Stimulated activated CD4-positive, alpha-beta T cell treated with anti-CD3 and anti-CD28 coated beads, Interleukin-4, amount 100 ng/mL, for 24 hours (primary cell): ENCODE measurements around the gene NCCRP1.
"Not testable (repeated sequence)": the region's sequence is repeated elsewhere in the genome, so short reads cannot be mapped to it uniquely, and the experiment has no call there.

Experiments used
- DNase-seq: peaks from one replicate; pipeline ENCODE4 v3.0.0-alpha.2; 2020

The NCCRP1 gene

DNA sequence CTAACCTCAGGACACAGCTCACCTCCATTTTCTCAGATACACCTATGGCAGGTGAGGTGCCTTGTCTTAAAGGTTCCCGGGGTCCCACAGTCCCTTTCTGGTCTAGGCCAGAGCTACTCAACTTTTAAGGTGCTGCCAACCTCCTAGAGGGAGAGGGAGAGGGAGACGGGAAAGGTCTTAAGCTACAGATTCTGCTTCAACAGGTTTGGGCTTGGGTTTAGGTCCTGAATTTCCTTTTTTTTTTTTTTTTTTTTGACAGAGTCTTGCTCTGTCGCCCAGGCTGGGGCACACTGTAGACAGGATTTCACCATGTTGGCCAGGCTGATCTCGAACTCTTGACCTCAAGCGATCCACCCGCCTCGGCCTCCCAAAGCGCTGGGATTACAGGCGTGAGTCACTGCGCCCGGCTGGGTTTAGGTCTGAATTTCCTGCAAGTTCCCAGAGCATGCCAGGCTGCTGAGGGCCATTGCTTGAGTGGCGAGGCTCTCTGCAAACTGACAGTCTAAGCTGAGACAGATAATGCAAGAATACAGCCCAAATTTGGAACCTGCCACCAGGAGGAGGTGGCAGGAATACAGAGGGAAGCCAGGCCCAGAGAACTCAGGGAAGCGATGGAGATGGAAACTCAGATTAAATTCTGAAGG is 15.1 kb downstream of the NCCRP1 start:
- no peak for DNase-seq

DNA sequence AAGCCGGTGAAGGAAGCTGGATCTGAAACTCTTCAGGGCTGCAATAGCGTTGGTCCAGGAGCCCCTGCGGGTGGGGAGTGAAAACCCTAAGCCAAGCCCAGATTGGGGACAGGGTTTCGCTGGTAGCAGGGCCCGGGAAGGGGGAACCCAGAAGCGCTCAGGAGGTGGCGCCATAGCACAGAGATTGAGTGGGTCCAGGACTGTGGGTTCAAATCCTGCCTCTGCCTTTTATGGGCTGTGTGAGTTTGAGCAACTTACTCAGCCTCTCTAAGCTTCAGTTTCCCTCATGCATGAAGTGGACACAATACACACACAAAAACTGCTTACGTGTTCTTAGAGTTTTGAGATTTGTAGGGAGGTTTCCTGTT is 15.6 kb downstream of the NCCRP1 start:
- peak; percentile 64 for DNase-seq

DNA sequence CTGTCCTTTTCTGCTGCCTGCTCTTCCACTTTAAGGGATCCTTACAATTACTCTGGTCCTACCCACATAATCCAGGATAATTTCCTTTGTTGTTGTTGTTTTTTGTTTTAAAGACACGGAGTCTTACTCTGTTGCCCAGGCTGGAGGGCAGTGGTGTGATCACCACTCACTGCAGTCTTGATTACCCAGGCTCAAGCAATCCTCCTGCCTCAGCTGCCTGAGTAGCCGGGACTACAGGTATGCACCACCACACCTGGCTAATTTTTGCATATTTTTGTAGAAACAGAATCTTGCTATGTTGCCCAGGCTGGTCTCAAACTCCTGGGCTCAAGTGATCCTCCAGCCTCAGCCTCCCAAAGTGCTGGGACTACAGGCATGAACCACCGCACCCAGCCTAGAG is 18.6 kb downstream of the NCCRP1 start:
- DNase-seq: not testable (repeated sequence)

DNA sequence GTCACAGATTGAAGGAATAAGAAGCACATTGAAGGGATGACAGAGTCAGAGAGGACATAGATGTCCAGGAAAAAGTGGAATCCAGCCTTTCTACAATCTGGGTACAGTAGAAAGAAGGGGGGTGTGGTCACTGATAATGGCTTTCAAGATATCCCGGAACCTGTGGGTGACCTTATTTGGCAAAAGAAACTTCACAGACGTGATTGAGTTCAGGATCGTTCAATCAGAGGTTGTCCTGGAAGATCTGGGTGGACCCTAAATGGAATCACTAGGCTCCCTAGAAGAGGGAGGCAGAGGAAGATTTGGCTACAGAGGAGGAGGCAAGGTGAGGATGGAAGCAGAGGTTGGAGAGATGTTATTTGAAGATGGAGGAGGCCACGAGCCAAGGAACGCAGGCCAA is 20.3 kb downstream of the NCCRP1 start:
- no peak for DNase-seq

DNA sequence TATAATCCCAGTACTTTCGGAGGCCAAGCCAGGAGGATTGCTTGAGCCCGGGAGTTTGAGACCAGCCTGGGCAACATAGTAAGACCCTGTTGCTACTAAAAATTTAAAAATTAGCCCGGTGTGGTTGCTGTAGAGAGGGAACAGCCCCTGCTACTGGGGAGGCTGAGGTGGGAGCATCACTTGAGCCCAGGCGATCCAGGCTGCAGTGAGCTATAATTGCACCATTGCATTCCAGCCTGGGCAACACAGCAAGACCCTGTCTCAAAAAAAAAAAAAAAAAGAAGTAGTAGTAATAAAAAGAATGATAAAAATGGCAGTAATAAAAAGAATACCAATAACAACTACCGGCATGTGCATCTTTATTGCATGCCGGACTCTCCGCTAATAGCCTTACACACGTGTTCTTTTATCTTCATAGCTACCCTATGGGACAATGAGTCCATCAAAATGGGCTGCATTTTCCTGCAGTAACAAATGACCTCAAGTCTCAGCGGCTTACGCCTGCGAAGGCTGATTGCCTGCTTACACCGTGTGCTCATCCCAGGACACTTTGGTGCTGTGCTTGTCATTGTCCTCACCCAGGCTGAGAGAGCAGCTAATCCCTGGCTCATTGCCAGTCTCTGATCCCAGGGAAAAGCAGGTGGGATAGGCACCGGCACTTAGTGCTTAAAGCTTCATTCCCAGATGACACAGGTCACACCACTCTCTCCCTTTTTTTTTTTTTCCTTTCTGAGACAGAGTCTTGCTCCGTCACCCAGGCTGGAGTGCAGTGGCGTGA is 21.7 kb downstream of the NCCRP1 start:
- no peak for DNase-seq

DNA sequence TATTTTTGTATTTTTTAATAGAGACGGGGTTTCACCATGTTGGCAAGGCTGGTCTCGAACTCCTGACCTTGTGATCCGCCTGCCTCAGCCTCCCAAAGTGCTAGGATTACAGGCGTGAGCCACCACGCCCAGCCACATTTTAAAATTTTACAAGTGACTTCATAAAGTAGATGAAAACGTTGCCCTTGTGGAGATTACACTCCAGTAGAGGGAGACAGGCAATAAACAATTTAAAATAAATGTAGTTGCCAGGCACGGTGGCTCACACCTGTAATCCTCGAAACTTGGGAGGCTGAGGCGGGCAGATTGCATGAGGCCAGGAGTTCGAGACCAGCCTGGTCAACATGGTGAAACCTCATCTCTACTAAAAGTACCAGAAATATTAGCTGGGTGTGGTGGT is 22.3 kb downstream of the NCCRP1 start:
- DNase-seq: not testable (repeated sequence)

DNA sequence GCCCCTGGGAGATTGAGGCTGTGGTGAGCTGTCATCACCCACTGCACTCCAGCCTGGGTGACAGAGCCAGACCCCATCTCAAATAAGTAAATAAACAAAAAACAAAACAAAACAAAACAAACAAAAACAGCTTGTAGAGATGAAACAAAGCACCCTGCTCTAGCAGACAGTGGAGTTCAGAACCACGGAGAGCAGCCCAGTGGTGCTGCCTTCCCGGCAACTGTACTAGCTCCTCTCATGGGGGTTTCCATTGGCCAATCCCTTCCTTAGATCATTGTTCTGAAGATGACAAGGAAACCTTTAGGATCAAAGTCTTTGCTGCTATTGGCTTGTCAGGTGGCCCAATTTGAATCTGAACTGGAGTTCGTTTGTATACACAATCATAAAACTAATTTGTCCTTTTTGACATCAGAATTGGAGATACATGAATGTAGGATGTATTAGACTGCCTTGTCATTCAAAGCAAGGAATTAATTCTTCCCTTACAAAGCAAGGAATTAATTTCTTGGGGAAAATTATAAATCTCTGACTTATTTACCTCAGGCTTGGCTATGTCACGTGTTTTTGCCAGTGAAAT is 27.0 kb downstream of the NCCRP1 start:
- DNase-seq: no peak

DNA sequence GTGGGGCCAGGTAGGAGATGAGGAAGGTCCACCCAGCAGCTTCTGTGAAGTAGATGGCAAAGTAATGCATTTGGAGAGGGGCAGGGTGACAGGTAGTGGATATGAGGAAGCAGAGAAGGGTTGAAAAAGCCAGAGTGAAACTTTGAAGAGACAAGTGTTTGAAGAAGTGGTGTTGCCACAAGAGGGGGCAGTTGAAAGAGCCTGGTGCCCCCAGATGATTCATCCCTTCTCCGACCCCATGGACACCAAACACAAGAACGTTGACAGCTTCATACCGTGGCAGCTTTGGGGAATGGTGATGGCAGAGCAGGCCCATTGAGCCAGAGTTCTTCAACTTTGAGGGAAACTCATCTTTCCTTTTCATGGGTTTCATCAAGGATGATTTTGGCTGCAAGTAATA is 28.1 kb downstream of the NCCRP1 start:
- no peak for DNase-seq

DNA sequence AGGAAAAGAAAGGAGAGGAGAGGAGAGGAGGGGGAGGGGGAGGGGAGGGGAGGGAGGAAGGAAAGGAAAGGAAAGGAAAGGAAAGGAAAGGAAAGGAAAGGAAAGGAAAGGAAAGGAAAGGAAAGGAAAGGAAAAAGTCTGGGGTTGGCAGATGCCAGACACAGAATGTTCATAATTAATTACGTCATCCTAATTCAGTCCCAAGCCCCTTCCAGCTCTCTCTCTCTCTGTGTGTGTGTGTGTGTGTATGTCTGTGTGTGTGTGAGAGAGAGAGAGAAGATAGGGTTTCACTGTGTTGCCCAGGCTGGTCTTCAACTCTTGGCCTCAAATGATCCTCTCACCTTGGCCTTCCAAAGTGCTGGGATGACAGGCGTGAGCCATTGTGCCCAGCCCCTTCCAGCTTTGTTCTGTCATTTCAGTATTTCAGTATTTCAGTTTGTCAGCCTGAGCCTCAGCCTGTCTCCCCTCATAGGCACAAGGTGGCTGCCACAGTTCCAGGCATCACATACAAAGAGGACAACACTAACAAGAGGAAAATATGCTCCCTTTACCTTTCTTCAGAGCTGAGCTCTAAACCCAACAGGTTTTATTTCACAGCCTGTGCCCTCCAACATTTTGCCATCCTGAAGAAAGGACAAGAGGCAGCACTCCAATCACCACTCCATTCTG is 33.5 kb downstream of the NCCRP1 start:
- no peak for DNase-seq

DNA sequence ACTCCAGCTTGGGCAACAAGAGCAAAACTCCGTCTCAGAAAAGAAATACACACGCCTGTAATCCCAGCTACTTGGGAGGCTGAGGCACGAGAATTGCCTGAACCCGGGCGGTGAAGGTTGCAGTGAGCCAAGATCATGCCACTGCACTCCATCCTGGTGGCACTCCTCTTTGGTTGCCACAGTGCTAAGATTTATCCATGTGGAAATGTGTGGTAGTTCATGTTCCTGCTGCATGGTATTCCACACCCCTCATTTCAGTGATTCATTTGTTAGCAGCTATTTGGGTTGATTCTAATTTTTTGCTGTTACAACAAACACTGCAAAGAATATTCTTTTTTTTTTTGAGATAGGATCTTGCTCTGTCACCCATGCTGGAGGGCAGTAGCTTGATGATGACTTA is 35.9 kb downstream of the NCCRP1 start:
- DNase-seq: no peak

DNA sequence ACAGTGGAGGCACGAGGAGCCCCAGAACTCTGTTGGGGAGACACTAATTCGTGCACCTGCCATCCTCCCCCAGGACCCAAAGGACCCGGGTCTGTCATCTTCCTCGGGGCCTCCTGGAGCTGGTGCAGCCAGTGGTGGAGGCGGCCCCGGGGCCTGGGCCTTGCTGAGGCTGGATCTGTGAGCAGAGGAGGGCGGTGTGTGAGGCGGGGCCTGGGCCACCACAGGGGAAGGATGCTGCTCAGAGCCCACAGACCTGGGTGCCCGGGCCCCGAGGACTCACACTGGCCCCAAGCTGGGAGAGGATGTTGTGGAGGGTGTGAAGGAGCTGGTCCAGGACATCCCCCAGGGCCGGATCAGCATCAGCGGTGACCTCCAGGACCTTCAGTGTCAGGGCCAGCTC is 39.8 kb downstream of the NCCRP1 start:
- DNase-seq: peak; percentile 13

DNA sequence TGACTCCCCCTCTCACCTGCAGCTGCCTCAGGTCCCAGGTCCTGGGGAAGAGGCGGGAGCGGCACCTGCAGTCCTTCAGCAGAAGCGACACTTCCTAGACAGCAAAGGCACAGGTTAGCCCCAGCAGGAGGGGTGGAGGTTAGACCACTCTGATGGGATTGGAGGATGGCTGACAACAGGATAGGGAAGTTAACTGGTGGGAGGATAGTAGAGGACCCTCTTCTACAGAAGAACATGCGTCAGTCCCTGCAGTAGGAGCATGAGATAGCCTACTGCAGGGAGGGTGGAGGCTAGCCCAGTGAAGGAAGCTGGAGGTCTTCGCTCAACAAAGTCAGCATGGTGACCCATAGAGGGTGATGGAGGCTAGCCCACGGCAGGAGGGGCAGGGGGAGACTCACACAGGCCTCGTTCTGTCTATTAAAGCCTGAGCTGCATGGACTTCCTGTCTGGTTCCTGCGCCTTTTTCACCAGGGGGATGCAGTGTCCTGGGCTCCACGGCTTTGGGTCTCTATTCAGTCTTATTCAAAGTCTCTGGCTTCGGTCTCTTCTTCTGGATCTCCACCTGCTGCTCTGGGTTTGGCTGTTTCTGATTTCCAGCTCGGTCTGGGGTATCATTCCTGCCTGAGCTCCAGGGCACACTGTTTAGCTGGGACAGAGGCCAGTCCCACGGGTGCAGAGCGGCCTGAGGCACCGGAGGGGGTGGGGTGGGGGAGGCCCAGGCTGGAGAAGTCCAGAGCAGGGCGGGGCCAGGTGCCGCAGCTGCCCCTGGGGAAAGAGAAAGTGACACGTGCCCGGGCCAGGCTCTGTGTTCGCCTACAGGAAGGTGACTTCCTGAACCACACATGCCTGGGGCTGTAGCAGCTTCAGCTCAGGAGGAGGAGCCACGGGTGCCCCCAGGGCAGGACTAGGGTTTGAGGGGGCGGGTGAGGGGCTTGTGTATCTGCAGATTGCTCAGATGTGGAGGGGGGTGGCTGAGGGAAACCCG is 40.7 kb downstream of the NCCRP1 start:
- peak; percentile 51 for DNase-seq

DNA sequence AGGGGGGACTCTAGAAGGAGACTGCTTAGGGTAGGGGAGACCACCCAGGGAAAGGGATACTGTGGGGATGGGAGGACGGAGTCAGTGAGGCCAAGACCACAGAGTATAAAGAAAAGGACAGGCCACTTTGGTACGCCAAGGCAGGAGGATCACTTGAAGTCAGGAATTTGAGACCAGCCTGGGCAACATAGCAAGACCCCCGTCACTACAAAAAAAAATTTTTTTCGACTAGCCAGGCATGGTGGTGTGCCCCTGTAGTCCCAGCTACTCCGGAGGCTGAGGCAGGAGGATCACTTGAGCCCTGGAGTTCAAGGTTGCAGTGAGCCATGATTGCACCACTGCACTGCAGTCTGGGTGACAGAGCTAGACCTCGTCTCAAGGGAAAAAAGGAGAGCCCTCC is 41.4 kb downstream of the NCCRP1 start:
- no peak for DNase-seq

DNA sequence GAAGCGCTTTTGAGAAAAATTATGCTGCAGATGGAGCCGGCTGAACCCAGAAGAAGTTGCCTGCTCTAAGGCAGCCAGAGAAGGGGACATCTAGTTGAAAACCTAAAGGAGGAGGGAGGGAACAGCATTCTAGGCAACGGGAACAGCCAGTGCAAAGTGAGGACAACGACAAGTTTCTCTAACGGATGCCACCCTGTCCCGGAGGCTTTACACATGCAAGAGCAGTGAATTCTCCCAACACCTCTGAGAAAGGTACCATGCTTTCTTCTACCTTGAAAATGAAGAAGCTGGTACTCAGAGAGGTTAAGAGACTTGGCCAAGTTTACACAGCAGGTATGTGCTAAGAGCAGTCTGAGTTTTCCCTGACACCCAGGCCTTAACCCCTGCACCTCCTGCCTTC is 42.2 kb downstream of the NCCRP1 start:
- DNase-seq: no peak

DNA sequence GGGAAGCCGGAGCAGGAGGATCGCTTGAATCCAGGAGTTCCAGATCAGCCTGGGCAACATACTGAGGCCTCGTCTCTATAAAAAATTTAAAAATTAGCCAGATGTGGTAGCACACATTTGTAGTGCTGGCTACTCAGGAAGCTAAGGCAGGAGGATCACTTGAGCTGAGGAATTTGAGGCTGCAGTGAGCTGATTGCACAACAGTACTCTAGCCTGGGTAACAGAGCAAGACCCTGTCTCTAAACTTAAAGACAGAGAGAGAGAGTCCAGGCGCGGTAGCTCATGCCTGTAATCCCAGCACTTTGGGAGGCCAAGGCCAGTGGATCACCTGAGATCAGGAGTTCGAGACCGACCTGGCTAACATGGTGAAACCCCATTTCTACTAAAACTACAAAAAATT is 43.7 kb downstream of the NCCRP1 start:
- no peak for DNase-seq

DNA sequence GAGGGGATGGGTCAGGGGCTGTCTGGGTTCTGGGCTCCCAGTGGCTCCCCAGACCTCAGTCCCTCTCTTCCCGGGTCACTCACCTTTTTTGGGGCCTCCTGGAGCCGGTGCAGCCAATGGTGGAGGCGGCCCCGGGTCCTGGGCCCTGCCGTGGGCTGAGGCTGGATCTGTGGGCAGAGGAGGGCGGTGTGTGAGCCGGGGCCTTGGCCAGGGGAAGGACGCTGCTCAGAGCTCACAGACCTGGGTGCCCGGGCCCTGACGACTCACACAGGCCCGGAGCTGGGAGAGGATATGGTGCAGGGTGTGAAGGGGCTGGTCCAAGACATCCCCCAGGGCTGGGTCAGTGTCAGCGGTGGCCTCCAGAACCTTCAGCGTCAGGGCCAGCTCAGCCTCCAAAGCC is 47.0 kb downstream of the NCCRP1 start:
- DNase-seq: not testable (repeated sequence)

DNA sequence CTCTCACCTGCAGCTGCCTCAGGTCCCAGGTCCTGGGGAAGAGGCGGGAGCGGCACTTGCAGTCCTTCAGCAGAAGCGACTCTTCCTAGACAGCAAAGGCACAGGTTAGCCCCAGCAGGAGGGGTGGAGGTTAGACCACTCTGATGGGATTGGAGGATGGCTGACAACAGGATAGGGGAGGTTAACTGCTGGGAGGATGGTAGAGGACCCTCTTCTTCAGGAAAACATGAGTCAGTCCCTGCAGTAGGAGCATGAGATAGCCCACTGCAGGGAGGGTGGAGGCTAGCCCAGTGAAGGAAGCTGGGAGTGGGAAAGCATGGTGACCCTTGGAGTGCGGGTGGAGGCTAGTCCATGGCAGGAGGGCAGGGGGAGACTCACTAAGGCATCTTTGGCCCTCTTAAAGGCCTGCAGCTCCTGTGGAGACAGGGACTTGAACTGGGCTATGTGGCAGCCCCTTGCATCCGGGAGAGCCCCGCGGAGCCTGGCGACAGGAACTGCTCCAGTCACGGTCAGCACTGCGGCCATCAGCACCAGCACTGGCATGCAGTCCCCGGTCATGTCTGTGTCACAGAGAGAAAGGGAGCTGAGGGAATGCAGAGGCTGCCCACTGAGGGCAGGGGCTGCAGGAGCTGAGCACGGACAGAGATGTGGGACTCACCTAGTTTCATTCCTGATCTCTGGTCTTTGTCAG is 47.8 kb downstream of the NCCRP1 start, which contains the start of gene IFNL3:
IFNL3 (minus strand) TSS at position 597 of the 691 bp plus-strand sequence; CDS start at position 558, 39 bp downstream.
- DNase-seq: not testable (repeated sequence)

DNA sequence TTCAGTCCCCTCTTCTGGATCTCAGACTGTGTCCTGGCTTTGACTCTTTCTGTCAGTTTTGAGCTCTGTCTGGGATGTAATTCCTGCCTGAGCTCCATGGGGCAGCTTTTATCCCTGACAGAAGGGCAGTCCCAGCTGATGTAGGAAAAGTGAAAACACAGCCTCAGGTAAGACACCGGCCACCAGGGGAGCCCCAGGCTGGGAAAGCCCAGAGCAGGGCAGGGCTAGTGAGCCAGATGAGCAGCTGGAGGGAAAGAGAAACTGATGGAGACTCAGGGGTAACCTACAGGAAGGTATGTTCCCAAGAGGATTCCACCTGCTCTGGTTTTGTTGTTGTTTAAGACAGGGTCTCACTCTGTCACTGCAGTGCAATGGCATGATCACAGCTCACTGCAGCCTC is 48.4 kb downstream of the NCCRP1 start:
- not testable (repeated sequence) for DNase-seq

DNA sequence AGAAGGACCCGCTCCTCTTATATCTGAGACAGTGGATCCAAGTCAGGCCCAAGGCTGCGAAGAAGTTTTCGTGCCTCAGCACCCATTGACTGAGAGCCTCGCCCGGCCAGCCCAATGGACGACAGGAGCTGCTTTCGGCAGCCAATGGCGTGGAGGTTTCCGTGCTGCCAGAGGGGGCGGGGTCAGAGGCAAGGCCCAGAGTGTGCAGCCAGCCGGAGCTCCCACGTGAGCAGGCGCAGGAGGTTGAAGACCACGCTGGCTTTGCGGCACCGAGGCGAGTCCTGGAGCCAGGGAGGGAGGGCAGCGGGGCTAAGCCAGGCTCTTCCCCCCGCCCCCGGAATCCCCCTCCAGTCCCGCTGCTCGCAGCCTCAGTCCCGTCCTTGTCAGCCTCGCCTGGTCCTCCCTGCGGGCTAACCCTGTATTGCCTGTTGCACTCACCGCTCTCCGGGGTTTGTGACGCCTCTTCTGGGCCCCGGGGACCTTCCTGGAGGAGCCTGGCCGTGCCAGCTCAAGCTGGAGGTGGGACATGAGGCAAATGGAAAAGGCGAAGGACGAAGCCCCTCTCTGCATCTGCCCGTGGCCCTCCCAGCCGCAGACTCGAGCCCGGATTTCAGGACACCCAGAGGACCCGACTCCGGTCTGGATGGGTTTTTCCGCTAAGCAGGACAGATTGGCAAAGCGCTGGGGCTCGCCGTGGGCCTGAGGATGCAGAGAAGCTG is 50.3 kb downstream of the NCCRP1 start:
- peak; percentile 32 for DNase-seq

DNA sequence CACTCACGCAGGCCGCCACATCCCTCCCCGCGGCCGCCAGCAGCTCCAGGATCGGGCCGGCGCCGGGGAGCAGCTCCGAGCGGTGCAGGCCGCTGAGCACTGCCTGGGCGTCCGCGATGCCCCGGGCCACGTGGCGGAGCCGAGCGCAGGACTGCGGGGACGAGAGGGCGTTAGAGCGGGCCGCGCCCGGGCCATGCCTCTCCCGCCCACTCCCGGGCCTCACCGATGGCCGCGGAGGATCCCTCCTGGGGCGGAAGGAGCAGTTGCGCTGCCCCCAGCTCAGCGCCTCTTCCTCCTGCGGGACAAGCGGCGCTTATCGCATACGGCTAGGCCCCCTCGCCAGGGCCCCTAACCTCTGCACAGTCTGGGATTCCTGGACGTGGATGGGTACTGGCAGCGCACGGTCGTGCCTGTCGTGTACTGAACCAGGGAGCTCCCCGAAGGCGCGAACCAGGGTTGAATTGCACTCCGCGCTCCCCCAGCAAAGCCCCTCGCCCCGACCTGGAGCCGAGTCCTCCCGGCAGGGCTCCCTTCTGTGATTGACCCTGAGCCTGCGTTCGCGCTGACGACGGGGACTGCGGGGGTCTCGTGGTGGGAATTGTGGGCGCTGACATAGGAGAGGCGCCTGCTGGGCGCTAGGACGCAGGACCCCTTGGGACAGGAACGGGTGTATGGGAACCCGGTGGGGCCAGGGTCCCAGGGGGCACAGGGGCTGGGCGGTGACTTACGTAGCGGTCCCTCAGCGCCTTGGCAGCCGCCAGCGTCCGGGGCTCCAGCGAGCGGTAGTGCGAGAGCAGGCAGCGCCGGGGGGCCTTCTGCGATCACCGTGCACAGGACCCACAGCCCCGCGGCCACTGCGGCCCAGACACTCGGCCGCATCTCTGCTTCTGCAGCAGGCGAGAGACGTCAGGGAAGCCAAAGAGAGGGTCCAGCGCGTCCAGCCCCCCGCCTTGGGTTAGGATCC is 51.2 kb downstream of the NCCRP1 start:
- DNase-seq: no peak
